Activated gamma-delta T cell treated with anti-CD3 and anti-CD28 coated beads, Interleukin-2, amount 50 U/mL, for 16 hours (primary cell): Measurements from ENCODE around the gene BCOR.

Experiments
- DNase-seq: peaks from one replicate; pipeline ENCODE4 v3.0.0-alpha.2; 2020; ENCODE audit warnings: low read depth

Gene BCOR

GRCh38 chrX:40097504-40098263, at the start of gene BCOR:
TSS of gene BCOR (minus strand) at chrX:40097958. CDS start at chrX:40077929, 20,029 bp downstream.
- peak; percentile 47 for DNase-seq

- DNase-seq, result no peak
These were observed 49.6 kb upstream of the BCOR start for GRCh38 chrX:40147126-40147952.

- DNase-seq, result no peak
These were observed 48.7 kb upstream of the BCOR start for GRCh38 chrX:40146262-40147125.

- DNase-seq, result no peak
These were observed 48.1 kb upstream of the BCOR start for GRCh38 chrX:40145923-40146261.

- no peak for DNase-seq
These were observed 47.5 kb upstream of the BCOR start for GRCh38 chrX:40145001-40145922.

GRCh38 chrX:40144576-40144975, 46.8 kb upstream of the BCOR start:
- DNase-seq, result no peak

- DNase-seq, result no peak
These were observed 46.2 kb upstream of the BCOR start for GRCh38 chrX:40143987-40144386.

GRCh38 chrX:40143001-40143400, 45.2 kb upstream of the BCOR start:
- no peak for DNase-seq

GRCh38 chrX:40142417-40142816, 44.7 kb upstream of the BCOR start:
- DNase-seq, result no peak

GRCh38 chrX:40140706-40141499, 43.1 kb upstream of the BCOR start:
- DNase-seq, result no peak

- DNase-seq, result no peak
These were observed 35.0 kb upstream of the BCOR start for GRCh38 chrX:40132751-40133150.

GRCh38 chrX:40131654-40132337, 34.0 kb upstream of the BCOR start:
- no peak for DNase-seq

- no peak for DNase-seq
These were observed 32.4 kb upstream of the BCOR start for GRCh38 chrX:40130207-40130606.

- DNase-seq, result no peak
These were observed 29.3 kb upstream of the BCOR start for GRCh38 chrX:40127052-40127451.

- no peak for DNase-seq
These were observed 24.7 kb upstream of the BCOR start for GRCh38 chrX:40122487-40122886.

- no peak for DNase-seq
These were observed 23.9 kb upstream of the BCOR start for GRCh38 chrX:40121618-40122017.

GRCh38 chrX:40120838-40121580, 23.3 kb upstream of the BCOR start:
- no peak for DNase-seq

GRCh38 chrX:40117715-40118285, 20.0 kb upstream of the BCOR start:
- DNase-seq, result no peak

- no peak for DNase-seq
These were observed 19.2 kb upstream of the BCOR start for GRCh38 chrX:40116925-40117324.
